Progenitor cell of endocrine pancreas (in vitro differentiated cells): ENCODE measurements around the gene KRT3. TPM values are rescaled to one million over a fixed set of nuclear protein-coding genes. Genes with fewer than 3 reads are reported as not detected.

Source experiments
- DNase-seq: peaks from one replicate; pipeline ENCODE4 v3.0.0; 2021; ENCODE audit warnings: low spot score; ENCODE audit not compliant: unreplicated experiment
- H3K27ac Mint-ChIP-seq: 2 replicates; pipeline ENCODE4 v1.8.0; 2021; ENCODE audit warnings: mild to moderate bottlenecking, moderate library complexity, mixed read lengths
- H3K27me3 Mint-ChIP-seq: 2 replicates; pipeline ENCODE4 v1.8.0; 2021; ENCODE audit warnings: mixed read lengths
- H3K36me3 Mint-ChIP-seq: 2 replicates; pipeline ENCODE4 v1.8.0; 2022; ENCODE audit warnings: mixed read lengths; ENCODE audit not compliant: insufficient read depth
- H3K4me1 Mint-ChIP-seq: 2 replicates; pipeline ENCODE4 v1.8.0; 2021; ENCODE audit warnings: low read depth, mixed read lengths
- H3K4me3 Mint-ChIP-seq: 2 replicates; pipeline ENCODE4 v1.8.0; 2021; ENCODE audit warnings: low read depth, mild to moderate bottlenecking, moderate library complexity, mixed read lengths
- H3K9me3 Mint-ChIP-seq: 2 replicates; pipeline ENCODE4 v1.8.0; 2021; ENCODE audit warnings: low read depth, mixed read lengths
- CTCF ChIP-seq: fragments of 200-600 bp; sonication (generic); IDR thresholded peaks from one replicate; pipeline ENCODE4 v1.5.0; 2021; ENCODE audit warnings: antibody characterized with exemption, mild to moderate bottlenecking; ENCODE audit not compliant: unreplicated experiment
- total RNA-seq: library from RNA; stranded (reverse); gene quantifications from 2 replicates; pipeline ENCODE4 v1.2.1, GENCODE V29; 2021

The KRT3 gene
- total RNA-seq, 1 donor from 2014 or later: not detected

- DNase-seq: no peak
- H3K9me3 Mint-ChIP-seq: peaks cover 3% of the 10 kb centered on the region
- H3K36me3 Mint-ChIP-seq: no peaks in the 10 kb centered on the region
- H3K4me3 Mint-ChIP-seq: no peak overlapping the region
- no peak overlapping the region for H3K27ac Mint-ChIP-seq
- peaks cover 13% of the 10 kb centered on the region for H3K4me1 Mint-ChIP-seq
- TF ChIP-seq CTCF: no peak
- H3K27me3 Mint-ChIP-seq: peaks cover 24% of the 10 kb centered on the region
Measured at GRCh38 chr12:52822771-52823510, 27.0 kb upstream of the KRT3 start.

DNA sequence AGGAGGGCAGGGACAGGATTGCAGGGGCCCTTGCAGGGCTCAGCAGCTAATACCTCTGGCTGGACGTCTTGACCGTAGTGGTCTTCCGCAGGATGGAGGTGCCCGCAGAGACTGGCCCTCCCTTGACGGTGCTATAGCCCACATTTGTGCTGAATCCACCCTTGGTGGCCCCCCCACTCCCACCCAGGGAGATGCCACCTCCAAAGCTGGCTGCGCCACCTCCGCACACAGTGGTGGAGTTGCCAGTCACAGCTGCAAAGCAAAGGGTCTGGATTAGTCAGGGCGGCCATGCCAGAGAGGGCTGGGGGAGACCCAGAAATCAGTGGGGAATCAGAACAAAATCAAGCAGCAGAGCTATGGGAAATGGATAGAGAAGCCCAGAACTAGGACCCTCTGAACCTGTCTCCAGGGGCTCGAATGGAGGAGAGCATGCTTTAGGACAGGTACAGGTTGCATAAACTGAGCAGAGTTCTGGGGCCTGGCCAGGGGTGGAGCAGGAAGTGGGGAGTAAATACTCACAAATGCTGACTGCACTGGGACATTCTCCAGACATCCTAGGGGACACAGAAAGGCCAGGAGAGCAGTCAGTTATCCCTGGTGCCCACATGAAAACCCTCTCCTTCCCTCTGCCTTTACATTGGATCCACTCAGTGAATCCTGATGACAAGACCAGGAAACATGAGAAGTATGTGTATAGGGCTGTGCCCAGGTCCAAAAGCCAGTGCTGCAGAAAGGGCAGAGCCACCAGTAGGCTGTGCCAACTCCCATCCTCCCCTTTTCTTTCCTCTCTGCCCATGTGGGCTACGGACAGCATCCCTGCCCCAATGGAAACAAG lies 26.1 kb upstream of the KRT3 start:
- DNase-seq: no peak
- no peak for TF ChIP-seq CTCF
- Mint-ChIP-seq H3K9me3 (peaks cover 1% of the 10 kb centered on the region), H3K27me3 (peaks cover 29% of the 10 kb centered on the region), H3K36me3 (no peaks in the 10 kb centered on the region), H3K27ac (no peak overlapping the region), H3K4me1 (peaks cover 8% of the 10 kb centered on the region), H3K4me3 (no peak overlapping the region)

DNA sequence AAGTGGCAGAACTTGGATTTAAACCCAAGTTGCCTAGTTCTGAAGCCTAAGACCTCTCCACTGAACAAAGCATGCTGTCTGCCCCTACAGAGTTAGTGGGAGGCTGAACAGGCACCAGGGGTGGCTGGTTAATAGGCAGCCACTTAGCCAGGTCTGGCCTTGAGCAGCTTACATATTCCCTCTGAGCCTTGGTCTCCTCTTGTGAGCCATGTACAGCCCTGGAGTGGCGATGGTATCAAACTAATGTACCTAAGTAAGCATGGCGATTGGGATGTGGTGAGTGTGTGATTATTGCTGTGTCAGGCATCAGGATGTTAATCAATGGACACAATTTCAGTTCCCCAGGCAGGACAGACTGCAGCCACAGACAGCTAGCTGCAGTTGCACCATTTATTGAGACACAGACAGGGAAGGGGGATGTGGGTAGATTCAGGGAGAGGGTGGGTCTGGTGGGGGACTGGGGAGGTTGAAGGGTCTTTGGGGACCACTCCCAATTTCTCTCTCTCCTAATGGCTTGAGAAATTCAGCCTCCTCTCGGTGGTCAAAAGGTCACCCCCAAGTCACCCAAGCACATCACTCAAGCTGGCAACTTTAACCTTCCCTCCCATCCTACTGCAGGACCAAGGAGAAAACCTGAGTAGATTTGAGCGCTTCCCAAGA lies 25.3 kb upstream of the KRT3 start:
- Mint-ChIP-seq H3K9me3 (no peaks in the 10 kb centered on the region), H3K36me3 (no peaks in the 10 kb centered on the region), H3K27me3 (peaks cover 29% of the 10 kb centered on the region), H3K4me3 (no peak overlapping the region), H3K27ac (no peak overlapping the region), H3K4me1 (peaks cover 6% of the 10 kb centered on the region)
- no peak for TF ChIP-seq CTCF
- no peak for DNase-seq

DNA sequence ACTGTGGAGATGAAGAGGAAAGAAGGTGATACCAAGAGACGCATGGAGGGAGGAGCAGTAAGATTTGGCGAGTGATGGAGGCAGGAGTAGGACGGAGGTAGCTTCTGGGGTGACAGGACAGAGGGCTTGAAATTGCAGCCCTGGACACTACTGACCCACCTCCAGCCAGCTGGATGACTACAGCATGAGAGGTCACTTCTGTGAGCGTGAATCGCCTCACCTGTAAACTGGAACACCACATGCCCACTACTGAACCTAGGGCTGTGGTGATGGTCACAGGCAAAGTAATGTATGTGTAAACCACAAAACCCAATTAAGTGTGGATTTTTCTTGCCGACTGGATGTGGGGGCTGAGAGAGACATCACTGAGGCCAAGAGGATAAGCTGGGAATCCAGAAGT lies 24.6 kb upstream of the KRT3 start:
- H3K27me3 Mint-ChIP-seq: peaks cover 31% of the 10 kb centered on the region
- H3K36me3 Mint-ChIP-seq: no peaks in the 10 kb centered on the region
- DNase-seq: no peak
- H3K4me3 Mint-ChIP-seq: no peak overlapping the region
- no peak for TF ChIP-seq CTCF
- H3K27ac Mint-ChIP-seq: no peak overlapping the region
- H3K9me3 Mint-ChIP-seq: no peaks in the 10 kb centered on the region
- peaks cover 8% of the 10 kb centered on the region for H3K4me1 Mint-ChIP-seq

DNA sequence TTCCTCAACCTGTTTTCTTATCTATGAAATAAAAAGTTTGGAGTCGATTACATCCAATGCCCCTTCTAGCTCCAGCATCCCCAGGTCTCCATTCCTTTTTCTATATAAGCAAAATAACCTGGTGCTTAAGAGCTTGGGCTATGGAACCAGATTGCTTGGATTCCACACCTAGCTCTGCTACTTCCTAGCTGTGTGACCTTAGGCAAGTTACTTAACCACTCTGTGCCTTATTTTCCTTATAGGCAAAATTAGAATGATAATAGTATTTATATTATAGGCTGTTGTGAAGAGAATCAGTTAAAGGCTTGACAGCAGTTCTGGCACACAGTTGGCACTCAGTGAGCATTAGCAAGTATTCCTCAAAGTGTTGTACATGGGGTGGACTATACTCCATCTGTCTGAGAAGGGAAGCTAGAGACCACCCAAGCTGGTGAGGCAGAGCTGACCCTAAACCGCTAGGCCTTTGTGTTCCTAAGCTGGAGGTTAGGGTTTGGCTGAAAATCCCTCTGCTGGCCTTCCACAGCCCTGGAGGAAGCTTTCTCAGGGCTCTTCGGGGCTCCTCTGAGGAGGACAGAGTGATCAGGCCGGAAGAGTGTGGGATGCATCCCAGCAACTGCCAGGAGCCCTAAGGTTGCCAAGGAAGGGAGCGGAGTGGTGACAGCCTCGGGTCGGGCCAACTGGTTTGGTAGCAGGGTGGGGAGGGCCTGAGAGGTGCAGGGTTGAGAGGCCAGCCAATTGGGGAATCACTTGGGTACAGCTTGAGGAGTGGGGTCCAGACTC lies 24.0 kb upstream of the KRT3 start:
- H3K27me3 Mint-ChIP-seq: peaks cover 27% of the 10 kb centered on the region
- no peak overlapping the region for H3K4me3 Mint-ChIP-seq
- peaks cover 12% of the 10 kb centered on the region for H3K4me1 Mint-ChIP-seq
- DNase-seq: no peak
- no peaks in the 10 kb centered on the region for H3K36me3 Mint-ChIP-seq
- H3K27ac Mint-ChIP-seq: no peak overlapping the region
- H3K9me3 Mint-ChIP-seq: no peaks in the 10 kb centered on the region
- TF ChIP-seq CTCF: no peak
